Measurements from ENCODE around the gene RERGL. TPM values are rescaled to one million over a fixed set of nuclear protein-coding genes. Genes with fewer than 3 reads are reported as not detected.
"Not testable (repeated sequence)": the region's sequence is repeated elsewhere in the genome, so short reads cannot be mapped to it uniquely, and the experiment has no call there.

The RERGL gene, protein sequence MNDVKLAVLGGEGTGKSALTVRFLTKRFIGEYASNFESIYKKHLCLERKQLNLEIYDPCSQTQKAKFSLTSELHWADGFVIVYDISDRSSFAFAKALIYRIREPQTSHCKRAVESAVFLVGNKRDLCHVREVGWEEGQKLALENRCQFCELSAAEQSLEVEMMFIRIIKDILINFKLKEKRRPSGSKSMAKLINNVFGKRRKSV
- not detected in 2 replicates for total RNA-seq (2014; rRNA removed; shearing (Covaris generic))
- not detected in 2 replicates for polyA plus RNA-seq (2014; cell fraction: nucleus; rRNA removed)

DNA sequence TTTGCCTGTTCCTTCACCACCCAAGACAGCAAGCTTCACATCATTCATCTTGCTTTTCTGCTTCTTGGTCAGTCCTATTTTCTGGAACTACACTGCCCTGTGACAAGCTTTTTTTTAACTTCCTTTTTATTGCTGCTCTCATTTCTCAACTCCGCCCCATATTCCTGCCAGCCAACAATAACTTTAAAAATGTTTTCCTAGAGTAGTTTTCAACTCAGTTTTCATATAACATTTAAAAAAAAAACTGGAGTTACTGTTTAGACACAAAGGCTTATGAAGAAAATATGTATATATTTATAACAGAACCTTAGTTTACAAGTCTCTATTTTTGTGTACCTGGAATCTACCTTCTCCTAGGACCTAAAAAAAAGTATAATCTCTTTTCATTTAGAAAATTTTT lies at the start of gene RERGL:
TSS of gene RERGL (minus strand) at position 101 of the 400 bp plus-strand sequence. CDS start at position 48, 53 bp downstream.
- no peak for DNase-seq (ENCODE audit: extremely low read depth, low read depth)

DNA sequence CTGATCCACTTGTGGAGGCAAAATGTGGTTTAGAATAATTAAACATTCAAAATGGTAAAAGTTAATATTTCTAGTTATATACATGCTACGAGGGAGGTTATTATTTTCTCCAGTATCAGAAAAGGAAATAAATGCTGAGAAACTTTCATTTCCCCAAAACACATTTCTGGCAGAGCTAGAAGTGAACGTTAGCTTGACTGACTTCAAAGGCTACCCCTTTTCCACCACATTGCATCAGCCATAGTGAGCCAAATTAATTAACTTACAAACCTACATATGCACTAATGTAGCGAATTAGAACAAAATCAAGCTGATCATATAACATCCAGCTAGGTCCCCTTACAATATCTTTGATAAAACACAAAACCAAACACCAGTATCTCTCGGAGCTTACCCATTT lies 49.3 kb upstream of the RERGL start:
- DNase-seq (ENCODE audit: extremely low read depth, low read depth), result no peak

DNA sequence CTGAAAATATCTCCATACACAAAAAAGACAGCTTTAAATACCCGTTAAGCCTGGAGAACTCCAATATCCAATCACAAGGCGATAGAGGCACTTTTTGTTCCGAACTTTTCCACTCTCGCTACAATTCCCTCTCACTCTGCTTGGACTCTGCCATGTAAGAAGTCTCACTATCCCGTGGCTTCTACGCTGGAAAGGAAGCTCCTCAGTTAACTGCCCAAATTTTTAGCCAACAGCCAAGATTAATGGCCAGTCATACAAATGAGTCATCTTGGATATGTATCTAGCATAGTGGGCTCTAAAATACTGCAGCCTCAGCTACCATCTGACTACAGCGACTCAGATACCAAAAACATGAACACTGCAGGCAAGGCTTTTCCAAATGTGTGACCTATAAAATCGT lies 45.5 kb upstream of the RERGL start:
- DNase-seq (ENCODE audit: extremely low read depth, low read depth), result no peak

DNA sequence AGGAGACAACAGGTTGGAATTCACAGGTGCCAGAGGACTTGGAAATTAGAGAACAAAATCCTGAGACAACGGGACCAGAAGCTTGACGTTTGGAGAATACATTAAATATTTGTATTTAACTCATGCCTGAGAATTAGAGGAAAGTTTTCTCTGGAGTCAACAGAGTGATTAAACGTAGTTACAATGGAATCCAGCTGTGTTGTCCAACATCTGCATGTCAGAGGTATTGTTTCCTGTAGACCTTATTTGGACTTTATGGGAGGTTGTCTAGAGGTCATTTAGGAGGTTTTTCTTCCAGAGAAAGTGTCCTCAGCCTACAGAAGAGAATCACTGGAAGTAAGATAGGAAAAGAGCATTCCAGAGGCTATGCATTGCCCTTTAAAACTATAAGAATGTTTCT lies 45.1 kb upstream of the RERGL start:
- no peak for DNase-seq (ENCODE audit: extremely low read depth, low read depth)

DNA sequence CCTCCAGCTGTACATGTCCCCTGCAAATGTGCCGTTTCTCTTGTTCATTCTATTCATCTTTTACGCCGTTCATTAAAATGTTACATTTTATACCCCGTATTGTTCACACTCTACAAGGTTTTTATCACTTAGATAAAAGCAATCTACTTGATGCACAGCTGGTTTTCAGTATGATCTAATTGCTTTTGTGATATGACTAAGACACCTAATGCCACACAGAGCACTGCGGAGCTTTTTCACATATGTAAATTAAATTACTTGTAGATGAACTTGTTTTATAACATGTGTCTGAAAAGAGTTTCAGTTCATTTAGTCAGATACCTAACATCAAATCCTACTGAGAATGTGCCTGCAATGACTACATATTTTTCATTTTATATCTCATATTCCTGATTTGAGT lies 40.9 kb upstream of the RERGL start:
- no peak for DNase-seq (ENCODE audit: extremely low read depth, low read depth)

DNA sequence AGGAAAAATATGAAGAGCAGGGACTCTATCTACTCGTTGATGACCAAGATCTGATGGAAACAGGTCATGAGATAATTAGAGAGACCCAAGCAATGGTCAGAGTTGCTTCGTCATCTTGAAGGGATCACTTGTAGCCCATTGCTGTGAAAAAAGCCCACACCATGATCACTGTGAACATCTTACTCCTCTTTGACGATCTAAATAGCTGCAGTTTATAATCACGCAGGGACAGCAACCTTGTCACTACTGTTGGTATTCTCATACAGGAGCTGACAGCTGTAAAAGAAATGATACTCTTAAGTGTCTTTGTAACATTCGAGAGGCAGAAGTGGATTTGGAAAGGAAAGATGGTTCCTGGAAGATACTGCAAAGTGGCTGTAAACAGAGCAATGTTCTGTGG lies 33.7 kb upstream of the RERGL start:
- DNase-seq (ENCODE audit: extremely low read depth, low read depth), result no peak

DNA sequence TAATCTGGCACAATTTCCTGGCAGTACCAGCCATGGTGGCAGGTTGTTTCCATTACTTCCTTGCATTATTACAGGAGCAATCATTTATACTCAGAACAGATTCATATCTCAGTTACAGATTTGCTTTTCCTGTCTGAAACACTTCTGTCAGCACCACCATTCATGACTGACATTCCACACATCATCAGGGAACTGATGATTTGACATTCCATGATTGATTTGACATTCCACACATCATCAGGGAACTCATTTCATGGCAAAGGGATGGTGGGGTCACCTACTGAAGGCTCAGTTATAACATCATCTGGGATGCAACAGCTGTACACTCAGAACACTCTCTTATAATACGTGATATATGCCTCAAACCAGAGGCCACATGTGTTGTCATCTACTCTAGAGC lies 30.9 kb upstream of the RERGL start:
- DNase-seq (ENCODE audit: extremely low read depth, low read depth), result no peak

DNA sequence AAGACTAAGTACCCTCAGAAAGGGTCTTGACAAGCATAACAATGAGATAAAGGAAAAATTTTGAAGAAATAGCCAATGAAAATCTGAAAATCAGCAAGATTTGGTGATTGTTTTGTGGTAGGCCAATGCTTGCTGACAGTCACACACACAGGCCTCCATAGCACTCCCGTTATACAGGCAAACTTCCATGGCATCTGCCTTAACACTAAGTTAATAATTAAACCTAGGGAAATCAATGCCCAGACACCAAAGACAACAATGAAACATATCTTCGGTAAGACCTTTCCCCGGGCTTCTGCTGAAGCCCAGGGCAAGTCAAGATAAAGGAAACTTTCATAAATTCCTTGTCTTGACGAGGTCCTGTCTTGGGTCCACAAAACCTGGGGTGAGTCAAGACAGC lies 18.6 kb upstream of the RERGL start:
- no peak for DNase-seq (ENCODE audit: extremely low read depth, low read depth)

DNA sequence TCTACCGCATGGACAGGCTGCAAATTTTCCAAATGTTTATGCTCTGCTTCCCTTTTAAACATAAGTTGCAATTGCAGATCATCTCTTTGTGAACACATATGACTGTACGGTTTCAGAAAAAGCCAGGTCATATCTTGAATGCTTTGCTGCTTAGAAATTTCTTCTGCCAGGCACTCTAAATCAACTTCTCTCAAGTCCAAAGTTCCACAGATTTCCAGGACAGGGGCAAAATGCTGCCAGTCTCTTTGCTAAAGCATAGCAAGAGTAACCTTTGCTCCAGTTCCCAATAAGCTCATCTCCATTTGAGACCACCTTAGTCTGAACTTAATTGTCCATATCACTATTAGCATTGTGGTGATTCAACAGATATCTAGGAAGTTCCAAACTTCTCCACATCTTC lies 13.6 kb upstream of the RERGL start:
- DNase-seq (ENCODE audit: extremely low read depth, low read depth), result no peak

DNA sequence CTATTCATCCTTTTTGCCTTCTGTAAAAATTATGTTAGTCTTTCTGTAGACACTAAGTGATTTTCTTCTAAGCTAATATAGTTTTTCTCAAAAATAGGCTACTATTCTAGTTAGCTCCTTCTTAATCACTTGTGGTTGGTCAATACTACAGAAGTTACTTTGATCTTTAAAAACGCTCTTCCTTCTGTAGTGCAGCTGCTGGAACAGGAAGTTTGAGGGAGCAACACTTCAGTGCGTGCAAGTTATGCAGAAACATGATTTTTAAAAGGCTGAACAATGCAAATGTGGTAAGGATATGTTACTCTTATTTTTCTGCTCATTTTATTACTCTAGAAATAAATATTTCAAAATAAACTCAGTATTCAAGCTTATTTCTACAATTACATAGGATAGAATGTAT lies 11.1 kb upstream of the RERGL start:
- no peak for DNase-seq (ENCODE audit: extremely low read depth, low read depth)

DNA sequence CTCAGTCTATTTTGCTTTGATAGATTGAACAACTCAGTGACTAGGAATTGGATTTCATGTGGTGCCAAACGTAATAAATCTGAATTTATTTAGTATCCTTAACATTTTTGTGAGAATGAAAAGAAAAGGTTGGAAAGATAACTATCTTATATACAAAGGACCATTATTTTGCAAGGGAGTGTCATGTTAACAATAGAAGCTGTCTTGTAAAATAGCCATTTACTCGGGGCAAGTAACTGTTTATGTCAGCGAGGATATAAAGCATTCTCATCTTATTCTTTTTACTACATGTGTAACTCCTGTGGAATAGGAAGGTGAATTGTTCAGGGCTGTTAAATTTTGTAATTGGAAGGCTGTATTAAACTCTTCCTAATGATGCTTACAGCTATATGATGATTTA lies 5.9 kb downstream of the RERGL start:
- DNase-seq (ENCODE audit: extremely low read depth, low read depth), result no peak

DNA sequence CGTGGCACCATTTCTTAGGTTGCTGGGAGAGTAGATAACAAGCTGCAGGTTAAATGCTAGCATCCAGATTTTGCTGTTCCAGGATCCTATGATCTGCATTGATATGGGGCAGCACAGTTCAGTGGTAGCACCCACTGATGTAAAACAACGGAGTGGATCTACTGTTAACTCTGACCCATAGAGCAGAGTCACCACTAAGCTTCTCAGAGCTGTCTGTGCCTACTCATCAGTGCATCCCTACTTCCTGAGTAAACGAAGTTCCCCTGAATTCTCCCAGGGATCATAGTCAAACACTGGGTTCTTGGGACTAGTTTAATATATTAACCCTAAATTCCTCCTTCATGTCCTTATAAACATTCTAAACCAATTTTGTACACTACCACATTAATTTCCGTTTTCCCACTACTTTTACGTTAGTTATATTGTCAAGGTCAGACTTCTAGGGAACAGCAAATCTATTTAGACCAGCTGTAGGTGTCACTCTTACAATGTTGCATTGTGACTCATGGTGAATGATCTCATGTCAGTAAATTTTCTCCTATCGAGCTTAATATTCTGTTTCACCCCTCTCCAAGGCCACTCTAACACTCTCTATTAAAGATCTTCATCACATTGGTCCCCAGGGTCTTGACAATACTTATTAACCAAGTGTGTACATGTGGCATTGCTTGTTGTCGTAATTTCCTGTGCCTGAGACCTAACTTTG lies 10.3 kb downstream of the RERGL start:
- no peak for DNase-seq (ENCODE audit: extremely low read depth, low read depth)

DNA sequence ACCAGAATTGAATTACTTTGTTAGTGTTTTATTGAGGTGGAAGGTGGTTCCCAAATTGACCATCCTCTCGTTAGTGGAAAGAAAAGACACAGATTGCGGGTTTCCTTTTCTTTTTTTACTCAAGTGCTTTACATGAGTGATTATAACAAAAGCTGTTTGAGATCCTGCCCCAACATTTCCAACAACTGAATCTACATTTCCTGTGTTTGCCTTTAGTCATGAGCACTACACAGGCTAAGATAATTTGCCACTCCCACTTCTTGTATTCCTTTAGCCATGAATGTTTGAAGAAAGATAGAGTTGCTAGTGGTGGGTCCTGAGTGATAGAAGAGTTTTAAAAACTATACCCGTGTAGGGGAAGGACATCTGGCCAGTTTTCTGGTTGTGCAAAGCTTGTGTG lies 16.0 kb downstream of the RERGL start:
- DNase-seq (ENCODE audit: extremely low read depth, low read depth), result no peak

DNA sequence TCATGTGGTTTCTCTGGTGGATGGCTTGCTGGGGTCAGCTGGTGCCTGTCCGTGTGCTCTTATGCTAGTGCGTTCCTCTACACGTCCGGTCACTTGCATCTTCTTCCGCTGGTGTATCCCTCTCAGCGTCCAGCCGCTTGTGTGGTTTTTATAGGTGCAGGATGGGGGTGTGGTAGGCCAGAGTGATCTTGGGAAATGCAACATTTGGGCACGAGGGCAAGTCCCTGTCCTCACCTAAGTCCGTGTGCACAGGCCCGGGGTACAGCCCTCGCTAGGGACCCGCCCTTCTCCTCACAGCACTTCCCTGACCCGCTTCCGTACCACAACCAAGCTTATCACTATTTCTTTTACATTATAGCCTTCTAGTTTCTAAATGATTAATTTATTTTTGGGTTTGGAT lies 17.3 kb downstream of the RERGL start:
- DNase-seq (ENCODE audit: extremely low read depth, low read depth), result no peak

DNA sequence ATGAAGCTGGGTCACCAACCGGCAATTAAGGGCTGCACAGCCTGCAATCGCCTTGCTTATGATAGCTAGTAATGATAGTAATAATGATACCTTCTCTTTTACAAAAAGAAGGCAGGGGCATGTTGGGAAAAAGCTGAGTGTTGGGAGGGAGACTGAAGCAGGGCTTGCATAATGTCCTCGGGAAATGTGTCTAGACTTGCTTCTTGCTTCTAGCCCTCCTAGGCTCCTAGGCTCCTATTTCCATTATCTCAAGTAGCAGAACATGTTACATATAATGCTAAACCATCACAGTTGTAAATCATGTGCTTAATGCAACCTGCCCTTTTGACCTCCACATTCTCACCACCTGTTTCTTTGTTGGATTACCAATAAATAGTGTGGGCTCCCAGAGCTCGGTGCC lies 18.7 kb downstream of the RERGL start:
- DNase-seq (ENCODE audit: extremely low read depth, low read depth), result no peak

DNA sequence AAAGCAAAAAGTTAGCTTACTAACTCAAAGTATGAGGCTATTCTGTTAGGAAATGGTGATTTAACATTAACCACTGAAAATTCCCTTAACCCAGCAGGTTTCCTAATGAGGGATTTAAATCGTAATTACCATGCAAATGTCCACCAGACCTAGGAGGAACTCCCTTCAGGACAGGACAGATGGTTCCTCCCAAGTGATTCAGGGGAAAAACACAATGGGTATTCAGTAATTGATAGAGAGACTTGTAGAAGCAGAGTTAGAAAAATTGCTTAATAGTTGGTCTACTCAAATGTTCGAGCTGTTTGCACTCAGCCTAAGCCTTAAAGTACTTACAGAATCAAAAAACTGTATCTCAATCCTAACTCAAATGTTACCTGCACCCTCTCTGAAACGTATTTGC lies 21.6 kb downstream of the RERGL start:
- DNase-seq (ENCODE audit: extremely low read depth, low read depth), result no peak

DNA sequence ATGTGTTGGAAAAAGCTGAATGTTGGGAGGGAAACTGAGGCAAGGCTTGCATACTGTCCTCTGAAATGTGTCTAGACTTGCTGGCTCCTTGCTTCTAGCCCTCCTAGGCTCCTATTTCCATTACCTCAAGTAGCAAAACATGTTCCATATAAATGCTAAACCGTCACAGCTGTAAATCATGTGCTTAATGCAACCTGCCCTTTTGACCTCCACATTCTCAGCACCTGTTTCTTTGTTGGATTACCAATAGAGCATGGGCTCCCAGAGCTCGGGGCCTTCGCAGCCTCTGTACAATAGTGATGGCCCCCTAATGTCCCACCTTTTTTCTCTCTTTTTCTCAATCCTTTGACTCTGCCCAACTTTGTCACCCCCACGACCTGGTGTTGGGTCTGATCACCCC lies 23.3 kb downstream of the RERGL start:
- no peak for DNase-seq (ENCODE audit: extremely low read depth, low read depth)

DNA sequence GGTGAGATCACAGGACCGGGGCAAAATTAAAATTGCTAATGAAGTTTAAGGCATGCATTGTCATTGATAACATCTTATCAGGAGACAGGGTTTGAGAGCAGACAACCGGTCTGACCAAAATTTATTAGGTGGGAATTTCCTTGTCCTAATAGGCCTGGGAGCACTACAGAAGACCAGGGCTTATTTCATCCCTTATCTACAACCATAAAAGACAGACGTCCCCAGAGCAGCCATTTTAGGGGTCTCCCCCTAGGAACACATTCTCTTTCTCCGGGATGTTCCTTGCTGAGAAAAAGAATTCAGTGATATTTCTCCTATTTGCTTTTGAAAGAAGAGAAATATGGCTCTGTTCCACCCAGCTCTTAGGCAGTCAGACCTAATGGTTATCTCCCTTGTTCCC lies 27.1 kb downstream of the RERGL start:
- not testable (repeated sequence) for DNase-seq (ENCODE audit: extremely low read depth, low read depth)

DNA sequence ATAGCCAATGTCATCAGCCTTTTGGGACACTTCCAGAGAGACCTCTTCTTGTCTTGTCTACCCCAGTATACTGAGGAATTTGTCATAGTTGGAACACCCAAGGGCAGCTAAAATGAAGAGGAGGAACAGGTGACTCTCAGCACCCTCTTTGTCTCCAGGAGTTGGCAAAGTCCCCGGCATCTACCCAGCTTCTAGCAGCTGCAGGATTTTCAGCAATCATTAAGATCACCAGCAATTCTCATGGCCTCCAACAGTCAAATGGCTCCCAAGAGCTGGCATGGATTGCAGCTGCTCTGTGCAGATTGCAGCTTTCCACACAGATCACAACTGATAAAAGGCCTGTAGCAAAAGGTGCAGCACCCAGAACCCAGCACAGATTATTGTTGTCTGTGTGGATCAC lies 32.9 kb downstream of the RERGL start:
- no peak for DNase-seq (ENCODE audit: extremely low read depth, low read depth)

DNA sequence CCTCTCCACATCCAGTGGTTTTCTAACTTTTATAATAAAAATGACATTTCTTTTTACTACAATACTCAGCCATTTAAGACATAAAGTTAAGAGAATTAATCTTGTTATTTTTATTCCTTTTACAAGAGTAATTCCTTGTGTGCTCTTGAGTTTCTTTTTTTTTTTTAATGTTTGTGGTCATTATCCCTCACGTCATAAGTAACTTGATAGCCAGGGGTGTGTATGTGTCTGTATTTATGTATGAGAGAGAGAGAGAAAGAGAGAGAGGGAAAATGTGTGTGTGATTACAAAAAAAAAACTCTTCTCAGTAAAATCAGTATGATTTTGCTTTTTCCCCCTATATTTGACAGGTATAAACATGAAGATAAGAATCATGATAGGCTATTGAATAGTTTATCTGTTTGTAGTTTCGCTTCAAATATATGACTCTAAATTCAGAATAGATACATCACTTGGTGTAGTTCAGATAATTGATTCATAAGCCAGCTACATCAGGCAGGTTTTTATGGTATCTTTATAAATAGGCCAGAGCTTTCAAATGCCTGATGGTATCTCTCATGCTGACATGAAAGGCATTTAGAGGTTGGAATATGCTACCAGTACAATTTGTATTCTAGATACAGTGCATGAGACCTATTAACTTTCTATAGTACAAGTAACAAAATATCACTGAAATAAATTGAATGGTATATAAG lies 34.9 kb downstream of the RERGL start:
- no peak for DNase-seq (ENCODE audit: extremely low read depth, low read depth)

DNA sequence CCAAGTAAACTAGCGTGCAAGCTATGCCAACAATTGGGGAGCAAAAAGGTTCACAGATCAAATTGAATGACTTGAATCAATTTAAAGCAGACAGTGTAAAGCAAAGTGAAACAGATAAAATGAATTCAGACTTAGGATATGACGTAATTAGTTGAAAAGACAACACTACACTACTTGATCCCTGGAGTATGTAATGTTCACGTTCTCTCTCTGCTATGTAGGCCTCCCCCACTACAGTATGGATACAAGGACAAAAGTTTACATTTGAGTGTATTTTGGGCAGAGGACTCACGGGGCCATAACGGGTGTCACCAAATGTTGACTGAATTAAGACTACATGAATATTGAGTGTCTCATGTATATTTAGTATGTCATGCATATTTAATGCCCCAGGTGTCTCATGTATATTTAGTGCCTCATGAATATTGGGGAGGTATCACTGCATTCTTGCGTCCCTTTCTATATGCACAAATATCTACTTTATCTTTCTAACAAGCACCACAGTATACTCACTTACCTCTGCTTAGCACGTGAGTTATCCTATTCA lies 44.5 kb downstream of the RERGL start:
- DNase-seq (ENCODE audit: extremely low read depth, low read depth), result no peak
